Effector memory CD8-positive, alpha-beta T cell (primary cell): ENCODE results near the gene SHROOM1.

Source experiments
- ATAC-seq: fragments of 150-1000 bp; cut with Tn5 transposase; replicated peaks from 2 replicates; pipeline ENCODE4 v1.10.0; 2021; ENCODE audit warnings: mild to moderate bottlenecking, moderate library complexity
- DNase-seq, 3 experiments: peaks; one replicate each; pipeline ENCODE4 v3.0.0; 2021
- H3K27ac Mint-ChIP-seq, 2 donors: one replicate each; pipeline ENCODE4 v1.8.0; 2022; ENCODE audit warnings: mild to moderate bottlenecking in 2 of 2, mixed read lengths in 2 of 2, moderate library complexity in 2 of 2
- H3K27me3 Mint-ChIP-seq, 2 donors: one replicate each; pipeline ENCODE4 v1.8.0; 2022; ENCODE audit warnings: mixed read lengths in 2 of 2
- H3K36me3 Mint-ChIP-seq: one replicate; pipeline ENCODE4 v1.8.0; 2022; ENCODE audit warnings: mild to moderate bottlenecking, moderate library complexity, mixed read lengths; ENCODE audit not compliant: insufficient read depth
- H3K4me1 Mint-ChIP-seq, 2 donors: one replicate each; pipeline ENCODE4 v1.8.0; 2022; ENCODE audit warnings: low read depth in 2 of 2, mixed read lengths in 2 of 2
- H3K4me3 Mint-ChIP-seq, 2 donors: one replicate each; pipeline ENCODE4 v1.8.0; 2022; ENCODE audit warnings: mild to moderate bottlenecking in 2 of 2, mixed read lengths in 2 of 2, moderate library complexity in 2 of 2
- H3K9me3 Mint-ChIP-seq, 2 donors: one replicate each; pipeline ENCODE4 v1.8.0; 2022; ENCODE audit warnings: mixed read lengths in 2 of 2

SHROOM1 gene

GRCh38 chr5:132839426-132840301 lies 9.2 kb upstream of the SHROOM1 start:
- Mint-ChIP-seq H3K9me3 (no peaks in the 10 kb centered on the region), H3K36me3 (no peaks in the 10 kb centered on the region), H3K27me3 (no peaks in the 10 kb centered on the region), H3K4me3 (no peak overlapping the region), H3K27ac (no peak overlapping the region), H3K4me1 (no peaks in the 10 kb centered on the region)
- no peak for ATAC-seq
- DNase-seq: no peak

GRCh38 chr5:132838516-132839282 lies 8.3 kb upstream of the SHROOM1 start:
- Mint-ChIP-seq H3K4me1 (no peaks in the 10 kb centered on the region), H3K36me3 (no peaks in the 10 kb centered on the region), H3K27me3 (no peaks in the 10 kb centered on the region), H3K4me3 (no peak overlapping the region), H3K9me3 (no peaks in the 10 kb centered on the region), H3K27ac (no peak overlapping the region)
- ATAC-seq (no peak), DNase-seq (no peak)

GRCh38 chr5:132837868-132838267 lies 7.4 kb upstream of the SHROOM1 start:
- Mint-ChIP-seq H3K27ac (no peak overlapping the region), H3K4me3 (no peak overlapping the region), H3K27me3 (no peaks in the 10 kb centered on the region), H3K9me3 (no peaks in the 10 kb centered on the region), H3K4me1 (no peaks in the 10 kb centered on the region), H3K36me3 (no peaks in the 10 kb centered on the region)
- DNase-seq: no peak
- ATAC-seq: no peak

GRCh38 chr5:132836852-132837251 lies 6.4 kb upstream of the SHROOM1 start:
- no peak overlapping the region for H3K4me3 Mint-ChIP-seq
- H3K27me3 Mint-ChIP-seq: no peaks in the 10 kb centered on the region
- no peaks in the 10 kb centered on the region for H3K4me1 Mint-ChIP-seq
- DNase-seq (no peak), ATAC-seq (no peak)
- no peaks in the 10 kb centered on the region for H3K9me3 Mint-ChIP-seq
- no peaks in the 10 kb centered on the region for H3K36me3 Mint-ChIP-seq
- no peak overlapping the region for H3K27ac Mint-ChIP-seq

GRCh38 chr5:132834057-132834456 lies 3.6 kb upstream of the SHROOM1 start:
- Mint-ChIP-seq H3K27ac (no peak overlapping the region), H3K4me3 (no peak overlapping the region), H3K4me1 (peaks cover 14% of the 10 kb centered on the region in 2 donors), H3K36me3 (no peaks in the 10 kb centered on the region), H3K9me3 (no peaks in the 10 kb centered on the region), H3K27me3 (peaks cover 12 to 21% of the 10 kb centered on the region in 2 donors)
- DNase-seq (no peak), ATAC-seq (no peak)

GRCh38 chr5:132832612-132833011 lies 2.2 kb upstream of the SHROOM1 start:
- no peak overlapping the region for H3K27ac Mint-ChIP-seq
- no peaks in the 10 kb centered on the region for H3K9me3 Mint-ChIP-seq
- H3K4me3 Mint-ChIP-seq: peak overlapping the region in 1 of 2 donors; percentile 14
- H3K27me3 Mint-ChIP-seq: peaks cover 14 to 35% of the 10 kb centered on the region in 2 donors
- ATAC-seq: no peak
- no peak for DNase-seq
- H3K36me3 Mint-ChIP-seq: no peaks in the 10 kb centered on the region
- H3K4me1 Mint-ChIP-seq: peaks cover 14% of the 10 kb centered on the region in 2 donors

- DNase-seq: no peak
- H3K27me3 Mint-ChIP-seq: peaks cover 28 to 48% of the 10 kb centered on the region in 2 donors
- H3K9me3 Mint-ChIP-seq: no peaks in the 10 kb centered on the region
- H3K36me3 Mint-ChIP-seq: no peaks in the 10 kb centered on the region
- H3K4me3 Mint-ChIP-seq: peak overlapping the region; percentile 87 to 90
- no peak for ATAC-seq
- H3K4me1 Mint-ChIP-seq: peaks cover 14% of the 10 kb centered on the region in 2 donors
- peak overlapping the region in 1 of 2 donors; percentile 52 for H3K27ac Mint-ChIP-seq
Measured at GRCh38 chr5:132831095-132831860, 831 bp upstream of the SHROOM1 start.

- Mint-ChIP-seq H3K27me3 (peaks cover 33 to 60% of the 10 kb centered on the region in 2 donors), H3K36me3 (peaks cover 3% of the 10 kb centered on the region), H3K4me3 (peak overlapping the region; percentile 84 to 85), H3K9me3 (no peaks in the 10 kb centered on the region), H3K4me1 (peaks cover 14% of the 10 kb centered on the region in 2 donors), H3K27ac (peak overlapping the region; percentile 56 to 77)
- ATAC-seq: peak; percentile 90
- peak; percentile 62 to 69 (median 65) for DNase-seq
Measured at GRCh38 chr5:132829742-132830435, 558 bp downstream of the SHROOM1 start.

- Mint-ChIP-seq H3K36me3 (peaks cover 3% of the 10 kb centered on the region), H3K4me1 (peaks cover 14% of the 10 kb centered on the region in 2 donors), H3K4me3 (peak overlapping the region; percentile 84 to 85), H3K9me3 (no peaks in the 10 kb centered on the region), H3K27me3 (peaks cover 34 to 69% of the 10 kb centered on the region in 2 donors), H3K27ac (no peak overlapping the region)
- DNase-seq (no peak), ATAC-seq (no peak)
Measured at GRCh38 chr5:132828846-132829494, 1.5 kb downstream of the SHROOM1 start.

GRCh38 chr5:132827943-132828673 lies 2.3 kb downstream of the SHROOM1 start:
- H3K4me3 Mint-ChIP-seq: no peak overlapping the region
- H3K36me3 Mint-ChIP-seq: peaks cover 3% of the 10 kb centered on the region
- H3K9me3 Mint-ChIP-seq: no peaks in the 10 kb centered on the region
- no peak for ATAC-seq
- H3K4me1 Mint-ChIP-seq: peaks cover 14 to 17% of the 10 kb centered on the region in 2 donors
- peaks cover 39 to 78% of the 10 kb centered on the region in 2 donors for H3K27me3 Mint-ChIP-seq
- no peak for DNase-seq
- H3K27ac Mint-ChIP-seq: no peak overlapping the region

GRCh38 chr5:132826424-132827082 lies 3.9 kb downstream of the SHROOM1 start:
- ATAC-seq (no peak), DNase-seq (no peak)
- Mint-ChIP-seq H3K4me3 (peak overlapping the region in 1 of 2 donors; percentile 45), H3K4me1 (peaks cover 14 to 16% of the 10 kb centered on the region in 2 donors), H3K36me3 (peaks cover 3% of the 10 kb centered on the region), H3K27ac (no peak overlapping the region), H3K27me3 (peaks cover 39 to 82% of the 10 kb centered on the region in 2 donors), H3K9me3 (no peaks in the 10 kb centered on the region)
